GM19372 (cell line): ENCODE measurements around the gene TSPOAP1.

Source experiments
- ATAC-seq: cut with Tn5 transposase; IDR thresholded peaks from one replicate; pipeline ENCODE4 v1.9.1; 2021; ENCODE audit warnings: mild to moderate bottlenecking, low read depth, moderate library complexity; ENCODE audit not compliant: unreplicated experiment

Gene TSPOAP1

DNA sequence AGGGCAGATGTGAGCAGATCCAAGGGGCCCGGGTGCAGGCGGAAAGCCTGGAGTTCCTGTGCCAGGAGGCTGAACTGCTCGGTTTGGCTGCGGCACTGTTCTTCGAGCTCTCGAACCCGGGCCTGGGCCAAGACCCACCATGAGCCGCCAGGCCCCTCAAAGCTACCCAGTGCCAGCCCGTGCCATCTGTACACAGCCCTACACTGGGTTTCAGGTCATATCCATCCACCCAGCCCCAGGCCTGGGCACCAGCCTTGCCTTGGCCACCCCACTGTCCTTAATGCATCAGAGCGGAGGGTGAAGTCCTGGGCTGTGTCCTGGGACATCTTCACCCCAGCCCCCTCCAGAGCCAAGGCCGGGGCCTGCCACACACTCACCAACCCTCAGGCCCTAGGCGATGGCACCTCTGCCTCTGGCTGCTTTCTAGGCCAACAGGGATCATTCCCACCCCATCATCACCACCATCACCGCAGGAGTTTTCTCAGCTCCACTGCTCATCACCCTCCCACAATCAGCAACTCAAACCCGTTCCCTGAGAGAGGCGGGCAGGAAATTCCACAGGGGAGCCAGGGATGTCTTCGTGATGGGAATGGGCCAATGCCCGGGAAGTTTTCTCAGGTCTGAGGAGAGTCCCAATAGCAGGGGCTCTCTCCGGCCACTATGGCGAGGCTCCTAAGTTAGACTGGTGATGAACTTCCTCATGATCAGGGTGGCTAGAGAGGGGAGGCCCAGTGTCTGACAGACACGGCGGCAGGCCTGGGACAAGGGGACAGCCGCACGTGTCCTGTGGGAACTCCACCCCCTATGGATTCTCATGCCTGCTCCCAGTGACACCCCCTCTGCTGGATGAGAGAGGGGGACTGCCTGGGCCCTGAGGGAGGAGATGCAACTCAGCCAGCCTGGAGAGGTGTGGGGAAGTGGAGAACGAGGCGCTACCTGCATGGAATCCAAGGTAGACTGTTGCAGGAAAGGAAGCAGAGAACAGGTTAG is 9.1 kb downstream of the TSPOAP1 start:
- ATAC-seq = no peak

DNA sequence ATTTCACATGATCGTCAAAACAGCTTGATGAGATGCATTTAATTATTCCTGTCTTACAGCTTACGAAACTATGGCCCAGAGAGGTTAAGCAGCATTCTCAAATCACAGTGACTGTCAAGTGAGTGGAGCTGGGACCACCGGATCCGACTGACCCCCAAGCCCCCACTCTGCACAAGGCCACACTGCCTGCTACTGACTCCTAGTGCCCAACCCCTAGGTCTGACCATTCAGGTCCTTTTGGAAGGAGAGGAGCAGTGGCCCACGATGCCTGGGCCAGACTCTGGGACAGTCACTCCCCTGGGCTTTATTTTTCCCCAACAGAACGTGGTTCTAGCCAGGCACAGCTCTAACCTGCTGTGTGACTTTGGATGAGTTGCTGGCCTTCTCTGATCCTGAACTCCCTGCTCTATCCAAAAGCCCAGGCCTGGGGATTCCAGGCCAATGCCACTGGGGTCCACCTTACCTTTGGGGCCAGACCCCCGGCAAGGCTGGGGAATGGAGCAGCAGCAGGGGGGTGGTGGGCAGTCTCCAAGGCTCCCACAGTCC is 9.9 kb downstream of the TSPOAP1 start:
- no peak for ATAC-seq

DNA sequence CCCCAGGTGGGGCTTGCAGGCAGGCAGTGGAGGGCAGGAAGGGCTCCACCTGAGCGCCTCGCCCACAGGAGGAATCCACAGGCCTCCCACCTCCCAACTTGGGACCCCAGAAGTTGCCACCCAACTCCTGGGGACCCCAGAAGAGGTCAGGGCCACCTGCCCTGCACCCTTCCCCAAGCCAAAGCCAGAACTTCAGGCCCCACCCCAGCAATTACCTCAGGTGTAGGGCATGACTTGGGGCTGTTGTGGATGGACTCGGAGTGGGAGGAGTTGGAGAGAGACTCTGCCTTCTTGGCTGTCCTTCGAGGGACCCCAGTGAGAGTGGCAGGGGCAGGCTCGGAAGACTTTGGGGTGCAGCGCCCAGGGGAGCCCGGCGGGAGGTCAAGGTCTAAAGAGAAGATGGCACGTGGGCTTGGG is 10.5 kb downstream of the TSPOAP1 start:
- no peak for ATAC-seq

DNA sequence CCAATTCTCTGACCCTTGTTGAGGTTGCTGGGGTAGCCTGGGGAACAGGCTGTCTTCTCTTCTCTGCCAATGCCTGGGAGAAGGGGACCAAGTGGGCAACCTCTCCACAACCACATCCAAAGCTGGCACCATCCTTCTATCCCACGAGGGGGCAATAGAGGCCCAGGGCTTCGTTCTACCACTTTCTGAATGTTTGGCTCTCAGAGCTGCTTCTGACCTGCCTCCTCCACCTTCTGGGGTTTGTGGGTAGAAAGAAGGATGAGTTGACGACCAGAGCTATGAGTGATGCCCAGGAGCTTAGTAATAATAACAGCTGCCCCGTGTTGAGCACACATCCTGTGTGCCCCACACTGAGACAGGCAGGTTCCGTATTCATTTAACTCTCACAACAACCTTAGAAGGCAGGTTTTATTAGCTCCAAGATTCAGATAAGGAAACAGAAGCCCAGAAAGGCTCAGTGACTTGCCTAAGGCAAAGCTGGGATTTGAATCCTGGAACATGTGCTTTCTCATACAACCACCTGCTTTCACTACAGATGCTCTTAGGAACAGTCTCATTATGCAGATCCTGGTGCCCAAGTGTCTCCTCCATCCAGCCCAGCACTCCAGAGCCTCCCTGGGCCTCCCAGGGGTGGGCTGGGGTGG is 11.1 kb downstream of the TSPOAP1 start:
- ATAC-seq = no peak

DNA sequence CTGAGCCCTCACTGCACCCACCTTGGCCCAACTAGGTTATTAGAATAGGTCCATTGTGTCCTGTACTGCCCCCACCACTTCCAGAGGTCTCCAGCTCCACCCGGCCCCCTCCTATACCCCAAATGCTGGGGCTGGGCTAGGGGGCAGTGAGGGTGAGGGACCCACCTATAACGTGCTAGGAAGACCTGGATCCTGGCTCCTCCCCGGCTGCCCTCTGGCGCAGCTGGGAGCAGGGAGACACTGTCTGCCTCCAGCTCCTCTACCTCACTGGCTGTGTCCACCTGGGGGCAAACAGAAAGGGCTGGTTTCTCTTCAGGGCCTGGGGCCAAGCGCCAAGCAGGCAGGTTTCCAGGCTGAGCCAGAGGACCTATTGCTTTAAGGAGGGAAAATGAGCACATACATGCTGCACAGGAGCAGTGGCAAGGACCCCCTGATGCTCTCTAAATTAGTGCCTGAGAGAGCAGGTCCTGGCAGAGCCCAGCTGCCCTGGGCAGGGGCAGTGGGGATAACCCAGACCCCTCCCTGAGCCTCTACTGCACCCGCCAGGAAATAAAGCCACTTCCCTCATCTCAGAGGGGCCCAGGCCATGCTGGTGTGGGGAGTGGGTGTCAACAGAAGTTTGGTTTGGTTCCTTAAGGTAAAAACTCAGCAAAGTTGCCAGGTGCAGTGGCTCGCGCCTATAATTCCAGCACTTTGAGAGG is 12.2 kb downstream of the TSPOAP1 start:
- ATAC-seq = no peak

DNA sequence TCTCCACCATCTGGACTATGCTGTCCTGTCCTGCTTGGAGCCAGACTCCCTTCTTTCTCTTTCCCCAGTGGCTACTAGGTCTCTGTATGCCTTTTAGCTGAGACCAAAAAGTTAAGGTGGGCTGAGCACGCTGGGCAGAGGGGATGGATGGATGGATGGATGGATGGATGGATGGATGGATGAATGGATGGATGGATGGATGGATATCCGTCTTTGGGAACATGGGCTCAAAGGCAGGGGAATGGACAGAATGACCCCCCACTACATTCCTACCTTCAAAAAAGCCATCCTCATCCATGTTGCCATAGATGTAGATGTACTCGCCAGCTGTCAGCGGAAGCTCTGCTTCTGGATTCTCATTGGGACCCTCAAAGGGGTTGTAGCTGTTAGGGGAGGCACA is 12.8 kb downstream of the TSPOAP1 start:
- no peak for ATAC-seq

DNA sequence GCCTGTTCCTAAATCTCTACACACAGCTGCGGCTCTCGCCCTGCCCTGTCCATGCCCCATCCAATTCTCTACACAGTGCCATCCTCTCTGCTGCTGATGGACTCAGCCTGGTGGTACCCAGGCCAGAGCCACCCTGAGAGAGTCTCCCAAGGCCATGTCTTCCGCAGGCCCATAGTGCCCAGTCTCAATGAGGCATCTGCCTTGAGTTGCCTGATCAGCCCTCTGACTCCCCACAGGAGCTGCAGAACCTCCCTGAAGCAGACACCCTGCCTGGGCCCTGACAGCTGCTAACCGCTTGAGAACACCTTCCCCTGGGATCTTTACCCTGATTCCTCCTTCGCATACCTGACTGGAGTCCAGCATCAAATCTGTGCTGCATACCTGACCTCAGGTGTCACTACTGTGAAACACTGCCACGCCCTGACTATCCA is 13.3 kb downstream of the TSPOAP1 start:
- no peak for ATAC-seq

DNA sequence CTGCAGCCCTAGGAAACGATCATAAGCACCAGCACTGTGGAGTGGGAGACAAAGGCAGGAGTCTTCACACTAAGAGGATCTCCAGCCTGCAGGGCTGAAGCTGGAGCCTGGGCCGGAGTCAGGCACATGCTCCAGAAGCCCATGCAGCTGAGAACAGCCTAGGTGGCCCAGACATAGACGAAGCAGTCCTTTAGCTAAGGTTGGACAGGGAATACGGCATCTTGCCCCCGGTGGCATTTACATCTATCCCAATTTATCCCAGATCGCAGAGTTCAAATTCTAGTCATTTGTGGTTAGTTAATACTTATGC is 13.9 kb downstream of the TSPOAP1 start:
- no peak for ATAC-seq

DNA sequence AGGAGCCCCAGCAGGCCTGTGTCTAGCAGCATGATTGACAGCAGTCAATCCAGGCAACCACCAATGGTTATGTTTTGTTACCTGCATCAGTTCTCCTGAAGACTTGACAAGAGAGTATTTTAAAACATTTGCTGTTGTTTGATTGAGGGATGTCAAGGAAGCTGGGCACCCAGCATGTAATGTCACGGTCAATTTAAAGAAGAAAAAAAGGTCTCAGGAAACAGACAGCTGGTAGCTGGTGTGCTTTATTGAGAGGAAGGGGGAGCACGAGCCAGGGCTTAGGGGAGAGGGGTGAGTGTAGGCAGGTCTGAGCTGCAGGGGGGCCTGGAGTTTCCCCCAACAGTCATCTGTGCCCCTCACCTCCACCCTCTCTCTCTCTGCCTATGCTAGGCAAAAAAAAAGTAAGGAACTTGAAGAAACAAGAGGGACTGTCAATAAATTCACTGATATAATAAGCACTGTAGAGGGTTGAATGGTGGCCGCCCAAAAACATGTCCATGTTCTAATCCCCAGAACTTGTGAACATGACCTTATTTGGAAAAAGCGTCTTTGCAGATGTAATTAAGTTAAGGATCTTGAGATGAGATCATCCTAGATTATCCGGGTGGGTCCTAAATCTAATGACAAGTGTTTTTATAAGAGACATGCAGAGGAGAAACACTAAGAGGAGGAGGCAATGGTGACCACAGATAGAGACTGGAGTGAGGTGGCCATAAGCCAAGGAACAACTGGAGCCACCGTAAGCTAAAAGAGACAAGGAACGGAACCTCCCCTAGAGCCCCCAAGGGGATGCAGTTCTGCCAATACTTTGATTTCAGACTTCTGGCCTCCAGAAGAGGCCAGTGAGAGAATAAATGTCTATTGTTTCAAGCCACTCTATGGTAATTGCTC is 14.5 kb downstream of the TSPOAP1 start:
- no peak for ATAC-seq

DNA sequence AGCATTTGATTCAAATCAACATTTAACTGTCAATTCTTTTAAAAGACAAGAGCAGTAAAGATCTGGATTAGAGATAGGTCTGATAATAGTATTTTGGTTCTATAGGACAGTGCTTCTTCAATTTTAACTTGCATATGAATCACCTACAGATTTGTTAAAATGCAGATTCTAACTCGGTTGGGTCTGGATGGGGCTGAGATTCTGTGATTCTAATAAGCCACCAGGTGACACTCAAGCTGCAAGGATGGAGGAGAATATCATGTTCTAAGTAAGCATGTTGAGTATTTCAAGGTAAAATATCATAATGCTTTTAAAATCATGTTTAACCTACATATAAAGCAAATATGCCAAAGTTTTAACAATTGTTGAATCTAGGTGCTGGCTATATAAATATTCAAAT is 15.8 kb downstream of the TSPOAP1 start:
- no peak for ATAC-seq

DNA sequence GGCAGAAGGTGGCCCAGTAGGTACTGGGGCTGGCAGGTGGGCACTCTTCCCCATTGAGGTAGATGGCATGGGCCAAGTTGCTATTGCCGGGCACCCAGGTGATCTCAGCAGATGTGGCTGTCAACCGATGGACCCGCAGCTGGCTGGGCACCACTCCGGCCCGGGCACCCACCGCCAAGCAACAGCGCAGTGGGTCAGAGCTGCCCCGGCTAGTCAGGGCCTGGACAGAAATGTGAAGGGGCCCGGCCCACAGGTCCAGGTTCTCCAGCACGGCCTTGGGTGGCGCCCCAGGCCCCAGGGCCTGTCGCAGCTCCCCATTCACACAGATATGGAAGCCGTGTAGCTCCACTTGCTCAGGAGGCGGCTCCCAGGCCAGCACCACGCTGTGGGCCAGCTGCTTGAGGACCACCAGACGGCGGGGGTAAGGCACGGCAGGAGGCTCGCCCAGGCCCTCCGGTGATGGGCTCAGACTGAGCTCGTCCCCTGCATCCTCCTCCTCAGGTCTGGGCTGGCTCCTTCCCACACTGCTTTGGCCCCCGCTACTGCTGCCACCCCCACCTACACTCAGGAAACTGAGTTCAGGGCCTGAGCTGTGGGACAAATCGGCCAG is 16.5 kb downstream of the TSPOAP1 start:
- ATAC-seq = no peak

DNA sequence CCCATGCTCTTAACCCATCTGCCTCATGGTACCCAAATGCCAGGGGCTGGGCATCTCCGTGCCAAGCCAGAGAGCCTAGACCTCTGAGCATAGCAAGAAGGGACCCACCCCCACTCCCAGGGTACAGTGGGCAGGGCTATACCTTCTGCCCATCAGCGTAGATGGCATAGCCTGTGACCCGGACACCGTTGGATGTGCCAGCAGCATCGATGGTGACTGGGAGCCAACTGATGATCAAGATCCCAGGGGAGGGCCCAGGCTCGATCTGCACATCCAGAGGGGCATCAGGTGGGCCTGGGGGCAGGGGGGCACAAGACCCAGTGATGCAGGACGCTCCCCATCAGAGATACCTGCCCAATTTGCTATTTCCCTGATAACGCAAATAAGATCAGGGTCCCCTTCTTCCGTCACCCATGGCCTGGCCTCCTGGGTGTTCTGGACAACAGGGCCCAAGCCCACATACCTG is 17.1 kb downstream of the TSPOAP1 start:
- no peak for ATAC-seq

DNA sequence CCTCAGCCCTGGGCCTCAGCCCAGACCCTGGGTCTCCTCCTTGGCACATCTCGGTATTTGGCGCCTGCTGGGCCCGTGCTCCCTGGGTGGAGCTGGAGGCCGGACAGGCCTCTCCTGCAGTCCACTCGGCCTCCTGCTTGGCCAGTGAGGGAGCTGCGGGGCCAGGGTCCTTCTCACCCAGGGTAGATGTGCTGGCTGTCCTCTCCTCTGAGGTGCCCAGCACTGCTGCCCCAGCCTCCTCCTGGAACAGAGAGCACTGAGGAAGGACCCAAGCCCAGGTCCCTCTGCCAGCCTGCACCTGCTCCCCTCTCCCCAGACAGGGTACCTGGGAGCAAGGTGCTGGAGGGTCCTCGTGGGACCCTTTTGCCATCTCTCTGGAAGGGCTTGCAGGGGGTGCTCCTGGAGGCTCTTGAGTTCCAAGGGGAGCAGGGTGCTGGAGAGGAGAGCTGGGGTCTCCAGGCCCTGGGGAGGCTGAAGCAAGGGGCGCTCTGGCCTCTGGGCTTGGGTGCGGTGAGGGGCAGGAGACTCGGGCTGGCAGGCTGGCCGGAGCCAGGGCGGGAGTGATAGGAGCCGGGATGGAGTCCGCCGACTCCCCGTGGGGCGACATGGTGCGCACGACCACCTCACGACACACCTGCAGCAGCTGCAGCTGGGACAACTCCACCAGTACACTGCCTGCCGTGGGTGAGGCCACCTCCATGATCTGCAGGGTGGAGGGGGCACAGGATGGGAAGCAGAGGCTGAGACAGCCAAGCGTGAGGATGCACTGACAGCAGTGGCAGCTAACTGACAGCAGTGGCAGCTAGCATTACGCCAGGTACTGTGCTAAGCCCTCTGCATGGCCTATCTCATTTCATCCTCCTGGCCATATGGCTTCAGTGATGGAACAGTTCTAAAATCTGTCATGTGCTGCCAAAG is 17.8 kb downstream of the TSPOAP1 start:
- no peak for ATAC-seq

DNA sequence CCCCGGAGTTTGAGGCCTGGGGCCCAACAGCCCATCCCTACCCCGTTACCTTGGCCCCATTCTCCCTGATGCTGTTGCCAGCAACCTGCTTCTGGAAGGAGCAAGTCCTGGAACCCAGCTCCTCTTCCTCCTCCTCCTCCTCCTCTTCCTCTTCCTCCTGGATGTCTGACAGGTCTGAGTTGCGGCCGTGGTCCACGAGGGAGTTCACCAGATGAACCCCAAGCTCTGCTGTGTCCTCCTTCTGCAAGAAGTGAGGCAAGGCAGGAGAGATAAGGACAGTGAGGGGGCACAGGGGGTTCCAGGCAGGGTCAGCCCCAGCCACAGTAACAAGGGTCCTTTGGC is 18.7 kb downstream of the TSPOAP1 start:
- no peak for ATAC-seq

DNA sequence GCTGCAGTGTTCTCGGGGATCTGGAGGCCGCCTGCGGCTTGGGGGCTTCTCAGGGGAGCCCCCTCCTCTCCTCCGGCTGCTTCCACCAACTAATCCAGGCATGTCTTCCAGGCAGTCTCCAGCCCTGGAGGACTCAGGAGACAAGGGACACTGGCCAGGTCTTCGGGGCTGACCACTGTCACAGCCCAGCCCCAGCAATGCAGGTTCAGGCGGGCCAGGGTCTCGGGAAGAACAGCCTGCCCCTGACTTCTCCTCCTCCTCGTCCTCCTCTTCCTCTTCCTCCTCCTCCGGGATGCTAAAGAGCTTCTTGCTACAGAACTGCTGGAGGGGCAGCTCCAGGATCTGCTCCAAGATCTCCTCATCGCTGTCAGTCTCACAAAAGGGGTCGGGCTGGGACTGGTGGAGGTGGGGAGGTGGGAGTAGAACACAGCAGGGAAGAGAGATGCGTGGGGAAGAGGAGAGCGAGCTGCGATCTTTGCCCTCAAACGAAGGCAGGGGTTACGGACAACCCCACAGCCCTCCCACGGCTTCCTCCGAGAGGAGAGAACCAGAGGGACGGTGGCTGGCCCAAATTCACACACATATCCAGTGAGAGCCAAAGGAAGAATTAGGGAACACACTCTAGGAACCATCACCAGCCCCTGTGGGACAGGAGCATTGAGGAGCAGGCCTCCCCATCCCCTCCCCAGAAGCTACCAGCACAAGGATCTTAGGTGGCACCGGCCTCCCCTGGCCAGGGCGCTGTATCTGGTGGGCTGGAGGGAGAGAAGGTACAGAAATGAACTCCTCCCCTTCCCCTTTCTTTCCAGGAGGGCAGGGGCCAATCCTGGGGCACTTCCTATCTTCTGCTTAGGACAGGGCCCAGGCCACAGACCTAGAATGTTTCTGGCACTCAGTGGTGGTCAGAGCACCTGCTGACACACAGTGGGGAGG is 19.3 kb downstream of the TSPOAP1 start:
- ATAC-seq = no peak

DNA sequence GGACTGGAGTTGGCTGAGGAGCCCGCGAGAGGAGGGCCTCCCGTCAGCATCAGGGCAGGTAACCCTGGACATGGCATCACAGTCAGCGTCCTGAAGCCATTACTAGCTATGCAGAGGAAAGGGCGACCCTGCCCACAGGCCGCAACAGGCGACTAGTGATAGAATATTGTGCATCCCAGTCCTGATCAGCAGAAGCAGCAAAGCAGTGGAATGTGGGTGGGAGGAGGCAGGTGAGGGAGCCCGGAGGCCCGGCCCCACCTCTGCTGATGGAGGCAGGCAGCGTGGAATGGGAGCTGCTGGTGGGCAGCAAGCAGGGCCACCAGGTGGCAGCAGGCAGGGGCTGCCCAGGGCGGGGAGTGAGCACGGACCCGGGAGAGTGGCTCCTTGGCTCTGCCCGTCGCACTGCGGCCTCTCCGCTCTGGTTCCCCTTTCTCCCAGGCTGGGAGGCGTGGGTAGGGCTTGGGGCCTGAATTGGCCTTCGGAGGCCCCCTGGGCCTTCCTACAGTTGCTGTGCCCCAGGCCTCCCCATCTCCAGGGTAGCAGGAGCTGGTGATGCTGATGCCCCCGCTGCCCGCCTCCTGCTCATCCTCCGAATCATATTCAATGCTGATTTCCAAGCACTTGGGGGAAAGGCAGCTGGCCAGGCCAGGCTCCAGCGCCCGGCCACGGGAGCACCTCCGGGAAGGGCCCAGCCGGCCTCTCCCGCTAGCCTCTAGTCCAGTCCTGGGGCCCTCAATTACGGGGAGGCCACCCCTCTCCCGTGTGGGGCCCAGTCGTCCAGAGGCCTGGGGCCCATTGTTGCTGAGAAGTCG is 20.2 kb downstream of the TSPOAP1 start:
- no peak for ATAC-seq
